NCI-H2227 (cell line): ENCODE measurements around the gene N4BP2L2.
A peak's percentile ranks its signal among the peaks of the same experiment; 100 is the strongest.

Experiments used
- DNase-seq: peaks from one replicate; lab custom pipeline; 2025; ENCODE audit not compliant: unreplicated experiment; lab: John Stamatoyannopoulos, UW

N4BP2L2 gene

DNA sequence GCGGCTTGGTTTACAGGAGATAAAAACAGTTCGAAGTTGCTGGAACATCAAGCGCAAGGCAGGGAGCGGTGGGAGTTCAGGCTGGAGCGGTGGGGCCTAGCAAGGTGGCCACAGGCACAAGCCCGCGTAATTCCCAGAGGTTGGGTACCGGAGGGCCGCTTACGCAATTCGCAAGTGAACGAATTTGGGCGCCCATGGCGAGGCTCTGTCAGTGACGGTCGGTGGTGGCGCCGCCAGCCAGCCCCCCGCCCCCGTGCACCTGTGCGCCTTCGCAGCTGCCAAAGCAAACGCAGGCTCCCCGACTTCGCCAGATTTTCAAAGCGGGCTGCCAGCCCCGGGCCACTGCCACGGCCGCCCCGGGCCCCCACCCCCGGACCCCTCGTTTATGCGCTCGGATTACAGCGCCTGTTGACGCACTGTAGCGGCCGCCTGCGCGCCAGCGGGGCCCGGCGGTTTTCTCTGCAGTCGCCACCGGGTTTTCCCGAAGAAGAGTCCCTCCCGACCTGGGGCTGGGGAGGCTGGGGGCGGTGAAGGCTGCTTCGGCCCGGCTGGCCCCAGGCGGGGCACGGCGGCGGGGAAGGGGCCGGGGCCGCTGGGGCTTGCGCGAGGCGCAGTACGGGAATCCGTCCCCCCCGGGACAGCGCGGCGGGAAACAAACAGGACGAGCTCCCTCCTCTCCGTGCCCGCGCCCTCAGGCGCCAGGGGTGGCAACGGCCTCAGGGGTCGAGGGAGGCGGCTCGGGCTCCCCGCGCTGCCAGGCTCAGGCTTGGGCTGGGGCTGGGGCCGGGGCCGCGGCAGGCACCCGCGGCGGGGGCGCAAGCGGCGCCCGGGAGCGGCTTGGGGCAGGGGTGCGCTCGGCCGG, 111.4 kb downstream of the N4BP2L2 start:
- DNase-seq = peak; percentile 41

DNA sequence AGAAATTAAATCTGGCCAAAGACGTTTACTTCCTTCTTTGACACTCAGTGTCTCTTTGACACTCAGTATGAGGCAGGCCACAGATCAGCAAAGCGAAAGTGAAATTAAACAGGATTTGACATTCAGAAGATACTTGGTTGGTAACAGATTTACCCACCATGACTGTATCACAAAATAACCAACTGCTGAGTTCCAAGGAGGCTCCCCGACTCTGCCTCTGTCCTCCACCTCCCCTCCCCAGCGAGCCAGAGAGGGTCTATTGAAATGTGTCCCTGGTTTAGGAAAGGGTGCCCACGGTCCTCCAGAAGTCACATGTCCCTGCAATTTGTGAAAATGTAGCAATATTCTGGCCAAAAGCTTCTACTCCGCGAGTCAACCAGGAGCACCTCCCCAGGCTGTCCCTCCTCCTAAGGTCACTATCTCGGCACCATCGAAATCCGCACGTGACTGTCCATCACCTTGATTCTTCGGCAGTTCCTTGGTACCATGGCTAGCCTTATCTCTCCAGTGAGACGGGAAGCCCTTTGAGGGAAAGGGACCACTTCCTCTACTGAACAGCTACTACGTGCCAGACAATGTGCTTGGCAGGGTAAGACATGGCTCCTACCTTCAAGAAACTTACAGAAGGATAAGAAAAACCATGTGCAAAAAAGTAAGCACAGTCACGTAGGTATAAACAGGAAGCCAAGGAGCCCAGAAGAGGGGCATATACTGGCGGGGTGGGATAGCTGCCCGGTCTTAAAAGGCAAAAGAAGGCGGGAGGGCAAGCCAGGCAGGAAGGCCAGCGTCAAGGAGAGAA, 112.2 kb downstream of the N4BP2L2 start:
- no peak for DNase-seq

- no peak for DNase-seq
These were observed 113.4 kb downstream of the N4BP2L2 start for GRCh38 chr13:32425158-32425557.

DNA sequence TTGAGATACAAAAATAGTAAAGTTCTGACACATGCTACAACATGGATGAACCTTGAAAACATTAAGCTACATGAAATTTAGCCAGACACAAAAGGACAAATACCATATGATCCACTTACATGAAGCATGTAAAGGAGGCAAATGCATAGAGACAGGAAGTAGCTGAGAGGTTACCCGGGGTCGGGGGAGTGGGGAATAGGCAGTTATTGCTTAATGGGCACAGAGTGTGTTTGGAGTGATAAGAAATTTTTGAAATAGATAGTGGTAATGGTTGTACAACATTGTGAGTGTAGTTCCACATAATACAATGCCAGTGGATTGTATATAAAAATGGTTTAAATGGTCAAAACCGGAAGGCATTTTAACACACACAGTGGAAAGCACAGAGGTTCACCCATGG, 115.0 kb downstream of the N4BP2L2 start:
- DNase-seq = no peak

- DNase-seq = no peak
These were observed 118.7 kb downstream of the N4BP2L2 start for GRCh38 chr13:32419862-32420261.

DNA sequence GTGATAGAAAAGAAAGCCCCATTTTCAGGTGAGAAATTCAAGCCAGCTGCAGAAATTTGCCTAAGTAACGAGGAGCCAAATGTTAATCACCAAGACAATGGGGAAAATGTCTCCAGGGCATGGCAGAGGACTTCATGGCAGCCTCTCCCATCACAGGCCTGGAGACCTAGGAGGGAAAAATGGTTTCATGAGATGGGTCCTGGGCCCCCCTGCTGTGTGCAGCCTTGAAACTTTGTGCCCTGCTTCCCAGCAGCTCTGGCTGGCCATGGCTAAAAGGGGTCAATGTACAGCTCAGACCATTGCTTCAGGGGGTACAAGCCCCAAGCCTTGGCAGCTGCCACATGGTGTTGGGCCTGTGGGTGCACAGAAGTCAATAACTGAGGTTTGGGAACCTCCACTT, 120.6 kb downstream of the N4BP2L2 start:
- no peak for DNase-seq

DNA sequence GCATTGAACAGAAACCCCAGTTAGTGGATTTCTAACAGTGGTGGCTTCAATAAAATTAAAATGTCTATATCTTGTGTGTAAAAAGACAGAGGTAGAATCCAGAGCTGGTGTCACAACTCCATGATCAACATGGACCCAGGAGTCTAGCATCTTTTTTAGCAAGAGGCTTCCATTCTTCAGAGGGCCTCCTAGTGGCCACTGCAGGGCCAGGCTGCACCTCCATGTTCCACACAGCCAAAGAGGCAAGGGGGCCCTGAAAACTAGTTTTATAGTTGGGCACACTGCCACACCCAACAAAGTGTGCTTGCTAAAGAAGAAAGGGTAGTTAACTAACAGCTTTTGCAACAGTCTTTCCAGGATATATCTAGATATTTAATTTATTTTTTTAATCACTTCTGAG, 123.6 kb downstream of the N4BP2L2 start:
- DNase-seq = peak; percentile 11

DNA sequence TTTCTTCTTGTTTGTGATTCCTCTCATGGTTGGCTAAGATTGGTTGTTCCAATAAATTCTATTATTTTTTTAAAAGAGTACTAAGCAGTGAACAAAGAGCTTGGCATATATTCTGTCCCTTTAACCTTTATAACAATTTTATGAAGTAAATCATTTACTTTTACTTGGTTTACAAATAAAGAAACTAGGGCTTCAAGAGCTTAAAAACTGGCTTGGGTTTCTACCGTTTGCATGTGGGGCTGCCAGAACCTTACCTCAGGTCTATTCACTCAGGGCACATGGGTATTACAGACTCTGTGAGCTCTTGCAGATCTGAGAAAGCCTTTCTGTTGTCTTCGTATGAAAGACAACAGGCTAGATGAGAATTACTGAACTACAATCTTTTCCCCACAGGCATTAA, 124.0 kb downstream of the N4BP2L2 start:
- no peak for DNase-seq

GRCh38 chr13:32413284-32413683, 125.3 kb downstream of the N4BP2L2 start:
- no peak for DNase-seq

GRCh38 chr13:32409561-32410421, 128.8 kb downstream of the N4BP2L2 start:
- peak; percentile 38 for DNase-seq

DNA sequence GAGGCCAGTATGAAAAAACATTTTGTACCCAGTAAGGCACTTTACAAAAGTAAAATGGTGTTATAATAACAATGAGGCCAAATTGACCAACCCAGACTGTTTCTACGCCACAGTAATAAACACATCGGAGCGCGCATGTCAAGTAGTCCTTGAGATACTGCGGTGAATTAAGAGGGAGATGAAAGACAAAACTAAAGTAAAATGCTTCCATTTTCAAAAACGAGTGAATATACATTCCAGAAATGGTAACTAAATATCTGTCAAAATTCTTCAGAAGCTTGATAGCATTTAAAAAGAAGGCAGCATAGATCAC, 129.6 kb downstream of the N4BP2L2 start:
- peak; percentile 0 for DNase-seq

DNA sequence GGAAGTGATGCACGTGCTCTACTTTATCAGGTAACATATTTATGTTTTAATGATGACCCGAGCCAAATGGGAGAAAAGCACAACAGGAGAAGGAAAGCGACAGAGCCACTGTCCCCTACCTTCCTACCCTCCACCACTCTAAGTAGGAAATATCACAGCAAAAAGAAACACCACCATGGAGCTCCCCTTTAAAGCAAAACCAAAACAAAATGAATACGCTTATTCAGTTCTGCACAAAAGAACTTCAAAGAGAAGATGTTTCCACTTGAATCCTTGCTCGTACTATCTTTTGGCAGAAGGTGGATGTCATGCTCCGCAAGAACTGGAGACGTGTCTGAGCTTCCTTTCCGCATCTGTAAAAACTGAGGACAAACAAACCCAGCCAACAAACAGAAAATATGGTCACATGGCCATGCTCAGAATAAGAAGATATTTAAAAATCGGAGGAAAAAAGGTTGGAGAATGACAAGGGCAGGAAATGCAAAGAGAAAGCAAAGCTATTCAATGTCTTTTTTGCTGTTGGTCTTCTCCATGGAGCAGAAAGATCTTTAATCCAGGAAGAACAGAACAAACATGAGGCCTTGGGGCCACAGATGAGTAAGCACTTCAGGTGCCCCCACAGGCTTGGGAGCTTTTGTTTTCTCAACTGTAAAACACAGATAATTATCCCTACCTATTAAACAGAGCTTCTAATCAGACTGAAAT, 130.1 kb downstream of the N4BP2L2 start:
- DNase-seq = no peak

DNA sequence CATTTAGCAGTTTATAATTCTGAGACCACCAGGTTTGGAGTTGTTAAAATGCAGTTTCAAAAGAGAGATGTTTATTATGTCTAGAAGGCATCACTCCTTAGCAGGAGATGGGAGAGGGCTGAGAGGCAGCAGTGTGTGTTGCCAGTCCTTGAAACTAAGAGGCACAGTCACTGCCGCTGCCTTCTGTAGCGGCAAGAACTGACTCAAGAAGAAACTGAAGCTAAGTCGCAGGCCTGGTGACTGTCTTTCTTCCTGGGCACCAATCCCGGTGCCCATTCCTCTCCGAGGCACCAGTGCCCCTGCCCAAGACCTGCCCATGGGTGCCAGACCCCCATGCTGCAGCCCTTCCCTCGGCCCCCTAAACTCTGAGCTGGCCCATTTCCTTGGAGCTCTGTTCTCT, 130.7 kb downstream of the N4BP2L2 start:
- DNase-seq = no peak

- no peak for DNase-seq
These were observed 135.5 kb downstream of the N4BP2L2 start for GRCh38 chr13:32403108-32403507.

GRCh38 chr13:32391101-32391619, 147.4 kb downstream of the N4BP2L2 start:
- DNase-seq = no peak

DNA sequence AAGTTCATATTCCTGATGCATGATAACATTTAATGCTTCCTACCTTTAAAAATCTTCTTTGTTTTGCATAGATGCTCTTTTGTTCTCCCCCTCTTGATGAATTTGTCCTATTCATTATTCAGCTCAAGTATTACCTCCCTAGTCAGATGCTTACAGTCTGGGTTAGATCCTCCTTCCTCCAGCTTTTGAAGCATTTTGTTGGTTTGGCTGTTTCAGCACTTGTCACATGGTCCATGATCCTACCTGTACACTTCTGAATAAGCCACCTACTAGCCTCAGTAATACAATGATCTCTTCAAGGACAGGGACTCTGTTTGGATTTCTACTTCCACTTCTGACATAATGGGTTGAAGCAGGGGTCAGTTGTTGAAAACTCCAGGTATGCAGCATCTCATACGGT, 148.1 kb downstream of the N4BP2L2 start:
- DNase-seq = no peak

DNA sequence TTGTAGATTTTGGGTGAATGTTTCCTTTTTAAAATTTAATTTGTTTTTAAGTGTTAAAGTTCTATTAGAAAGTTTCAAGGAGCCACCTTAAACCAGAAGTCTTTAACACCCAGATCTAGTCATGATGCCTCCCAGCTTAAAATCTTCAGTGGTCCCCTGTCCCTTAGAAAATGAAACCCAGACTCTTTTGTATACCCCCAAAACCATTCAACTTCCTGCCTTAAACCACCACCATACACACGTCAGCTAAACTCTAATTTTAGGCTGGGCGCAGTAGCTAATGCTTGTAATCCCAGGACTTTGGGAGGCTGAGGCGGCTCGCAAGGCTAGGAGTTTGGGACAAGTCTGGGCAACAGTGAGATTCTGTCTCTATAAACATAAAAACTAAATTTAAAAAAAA, 148.5 kb downstream of the N4BP2L2 start:
- no peak for DNase-seq

GRCh38 chr13:32385410-32385809, 153.2 kb downstream of the N4BP2L2 start:
- DNase-seq = no peak

DNA sequence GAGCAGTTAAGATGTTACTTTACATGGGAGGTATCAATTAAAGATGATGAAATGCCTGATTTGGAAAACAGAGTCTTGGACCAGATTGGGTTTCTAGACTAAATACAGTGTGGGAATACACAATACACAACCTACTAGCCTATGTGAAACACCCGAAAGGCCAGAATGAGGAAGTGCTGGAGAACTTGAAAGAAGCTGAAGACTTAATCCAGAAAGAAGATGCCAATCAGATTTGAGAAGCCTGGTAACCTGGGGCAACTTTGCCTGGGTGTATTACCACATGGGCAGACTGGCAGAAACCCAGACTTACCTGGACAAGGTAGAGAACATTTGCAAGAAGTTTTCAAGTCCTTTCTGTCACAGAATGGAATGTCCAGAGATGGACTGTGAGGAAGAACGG, 153.9 kb downstream of the N4BP2L2 start:
- no peak for DNase-seq

DNA sequence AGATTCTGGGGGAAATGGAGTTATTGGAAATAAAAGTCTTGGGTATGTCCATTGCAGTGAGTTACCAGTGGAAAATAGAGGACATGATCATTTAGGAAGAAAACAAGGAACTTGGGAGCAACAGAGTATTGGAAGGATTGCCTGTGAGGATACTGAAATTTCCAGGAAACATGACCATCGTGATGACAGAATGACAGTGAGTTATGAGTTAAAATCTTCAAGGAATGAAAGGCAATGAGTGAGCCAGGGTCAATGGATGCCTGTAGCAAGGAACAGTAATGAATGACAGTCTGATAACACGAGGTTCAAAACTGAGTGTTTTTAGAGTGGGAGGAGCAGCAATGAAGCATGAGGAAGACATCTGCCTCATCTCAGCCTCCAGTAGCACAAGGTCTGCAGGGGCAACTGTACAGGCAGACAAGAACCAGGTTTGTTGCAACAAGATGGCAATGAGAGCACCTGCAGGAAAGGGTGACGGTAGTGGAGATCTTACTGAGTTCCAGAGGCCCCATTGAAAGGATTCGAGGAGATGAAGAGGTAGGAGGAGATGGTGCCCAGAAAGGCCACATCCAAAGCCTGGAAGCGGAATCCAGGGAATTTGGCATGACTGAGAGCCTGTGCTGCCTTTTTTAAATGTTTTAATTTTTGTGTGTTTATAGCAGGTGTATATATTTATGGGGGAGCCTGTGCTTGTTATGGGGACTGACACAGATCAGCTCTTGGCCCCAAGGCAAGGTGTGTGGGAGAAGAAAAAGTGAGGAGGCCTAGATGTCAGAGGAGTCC, 154.6 kb downstream of the N4BP2L2 start:
- no peak for DNase-seq
